Measurements from ENCODE around the gene ZNF598.
A peak's percentile ranks its signal among the peaks of the same experiment; 100 is the strongest.

ZNF598 gene

DNA sequence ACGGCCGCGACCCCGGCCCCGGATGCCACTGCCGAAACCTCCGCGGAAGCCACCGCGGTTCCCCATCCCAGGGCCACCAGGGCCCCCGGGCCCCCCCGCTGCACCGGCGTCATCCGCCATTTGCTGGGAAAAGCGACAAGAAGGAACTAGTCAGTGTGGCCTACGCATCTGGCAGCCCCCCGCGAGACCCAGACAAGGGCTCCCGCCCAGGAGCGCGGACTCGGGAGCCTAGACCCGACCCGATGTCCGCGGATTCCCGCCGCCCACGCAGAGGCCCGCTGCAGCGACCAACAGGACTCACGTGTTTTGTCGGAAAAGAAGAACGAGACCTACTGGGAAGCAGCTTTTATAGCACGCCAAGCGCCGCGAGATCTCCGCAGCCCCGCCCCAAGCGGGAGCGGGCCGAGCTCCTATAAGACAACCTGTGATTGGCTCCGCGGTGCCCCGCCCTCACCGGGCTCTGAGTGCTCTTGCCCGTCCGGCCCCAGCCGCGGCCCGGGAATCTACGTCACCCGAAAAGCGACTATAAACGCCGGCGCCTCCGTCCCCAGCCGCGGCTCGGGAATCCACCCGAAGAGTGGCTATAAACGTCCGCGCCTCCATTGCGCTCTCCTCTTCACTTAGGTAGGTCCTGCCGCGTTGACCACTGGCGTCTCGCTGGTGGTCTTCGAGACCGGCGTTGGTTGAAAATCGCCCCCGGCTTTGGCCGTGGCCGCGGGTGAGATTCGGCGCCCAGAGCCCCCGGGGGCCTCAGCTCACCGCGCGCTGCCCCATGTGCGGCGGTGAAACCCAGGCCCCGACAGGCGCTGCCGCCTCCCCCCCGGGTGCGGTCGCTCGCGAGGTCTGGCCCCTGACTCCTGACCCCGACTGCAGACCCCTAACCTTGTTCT is 44.9 kb downstream of the ZNF598 start, which contains the start of gene RPS2 (continued):
- TF ChIP-seq, protein P1, sequence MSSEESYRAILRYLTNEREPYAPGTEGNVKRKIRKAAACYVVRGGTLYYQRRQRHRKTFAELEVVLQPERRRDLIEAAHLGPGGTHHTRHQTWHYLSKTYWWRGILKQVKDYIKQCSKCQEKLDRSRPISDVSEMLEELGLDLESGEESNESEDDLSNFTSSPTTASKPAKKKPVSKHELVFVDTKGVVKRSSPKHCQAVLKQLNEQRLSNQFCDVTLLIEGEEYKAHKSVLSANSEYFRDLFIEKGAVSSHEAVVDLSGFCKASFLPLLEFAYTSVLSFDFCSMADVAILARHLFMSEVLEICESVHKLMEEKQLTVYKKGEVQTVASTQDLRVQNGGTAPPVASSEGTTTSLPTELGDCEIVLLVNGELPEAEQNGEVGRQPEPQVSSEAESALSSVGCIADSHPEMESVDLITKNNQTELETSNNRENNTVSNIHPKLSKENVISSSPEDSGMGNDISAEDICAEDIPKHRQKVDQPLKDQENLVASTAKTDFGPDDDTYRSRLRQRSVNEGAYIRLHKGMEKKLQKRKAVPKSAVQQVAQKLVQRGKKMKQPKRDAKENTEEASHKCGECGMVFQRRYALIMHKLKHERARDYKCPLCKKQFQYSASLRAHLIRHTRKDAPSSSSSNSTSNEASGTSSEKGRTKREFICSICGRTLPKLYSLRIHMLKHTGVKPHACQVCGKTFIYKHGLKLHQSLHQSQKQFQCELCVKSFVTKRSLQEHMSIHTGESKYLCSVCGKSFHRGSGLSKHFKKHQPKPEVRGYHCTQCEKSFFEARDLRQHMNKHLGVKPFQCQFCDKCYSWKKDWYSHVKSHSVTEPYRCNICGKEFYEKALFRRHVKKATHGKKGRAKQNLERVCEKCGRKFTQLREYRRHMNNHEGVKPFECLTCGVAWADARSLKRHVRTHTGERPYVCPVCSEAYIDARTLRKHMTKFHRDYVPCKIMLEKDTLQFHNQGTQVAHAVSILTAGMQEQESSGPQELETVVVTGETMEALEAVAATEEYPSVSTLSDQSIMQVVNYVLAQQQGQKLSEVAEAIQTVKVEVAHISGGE (tag by site-specific recombination; conservative IDR thresholded peaks at IDR 0.05; ENCODE audit: low read depth), result peak; percentile 47
- TF ChIP-seq KLF16 (tag by site-specific recombination; IDR thresholded peaks at IDR 0.05), result peak; percentile 87
- TF ChIP-seq ZBTB7A (tag by site-specific recombination; IDR thresholded peaks at IDR 0.05; ENCODE audit: low read depth), result peak; percentile 74; the same call in 1 of the 2 replicates
- TF ChIP-seq, protein P2, sequence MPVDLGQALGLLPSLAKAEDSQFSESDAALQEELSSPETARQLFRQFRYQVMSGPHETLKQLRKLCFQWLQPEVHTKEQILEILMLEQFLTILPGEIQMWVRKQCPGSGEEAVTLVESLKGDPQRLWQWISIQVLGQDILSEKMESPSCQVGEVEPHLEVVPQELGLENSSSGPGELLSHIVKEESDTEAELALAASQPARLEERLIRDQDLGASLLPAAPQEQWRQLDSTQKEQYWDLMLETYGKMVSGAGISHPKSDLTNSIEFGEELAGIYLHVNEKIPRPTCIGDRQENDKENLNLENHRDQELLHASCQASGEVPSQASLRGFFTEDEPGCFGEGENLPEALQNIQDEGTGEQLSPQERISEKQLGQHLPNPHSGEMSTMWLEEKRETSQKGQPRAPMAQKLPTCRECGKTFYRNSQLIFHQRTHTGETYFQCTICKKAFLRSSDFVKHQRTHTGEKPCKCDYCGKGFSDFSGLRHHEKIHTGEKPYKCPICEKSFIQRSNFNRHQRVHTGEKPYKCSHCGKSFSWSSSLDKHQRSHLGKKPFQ (tag by site-specific recombination; IDR thresholded peaks at IDR 0.05), result 0 out of 2 replicates have a peak, but pooled peaks have one; percentile 12
- no peak for TF ChIP-seq ZNF530 (tag by site-specific recombination; IDR thresholded peaks at IDR 0.05; ENCODE audit: low read depth)
- TF ChIP-seq, protein P3, sequence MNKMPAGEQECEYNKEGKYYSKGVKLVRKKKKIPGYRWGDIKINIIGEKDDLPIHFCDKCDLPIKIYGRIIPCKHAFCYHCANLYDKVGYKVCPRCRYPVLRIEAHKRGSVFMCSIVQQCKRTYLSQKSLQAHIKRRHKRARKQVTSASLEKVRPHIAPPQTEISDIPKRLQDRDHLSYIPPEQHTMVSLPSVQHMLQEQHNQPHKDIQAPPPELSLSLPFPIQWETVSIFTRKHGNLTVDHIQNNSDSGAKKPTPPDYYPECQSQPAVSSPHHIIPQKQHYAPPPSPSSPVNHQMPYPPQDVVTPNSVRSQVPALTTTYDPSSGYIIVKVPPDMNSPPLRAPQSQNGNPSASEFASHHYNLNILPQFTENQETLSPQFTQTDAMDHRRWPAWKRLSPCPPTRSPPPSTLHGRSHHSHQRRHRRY (tag by site-specific recombination; IDR thresholded peaks at IDR 0.05), result 0 out of 2 replicates have a peak, but pooled peaks have one; percentile 43
- peak; percentile 83; the same call in 1 of the 2 replicates for TF ChIP-seq ZNF391 (tag by site-specific recombination; IDR thresholded peaks at IDR 0.05; ENCODE audit: borderline replicate concordance, low read depth)
- TF ChIP-seq YY2 (tag by site-specific recombination; IDR thresholded peaks at IDR 0.05), result peak; percentile 77
- peak; percentile 94 for TF ChIP-seq SP3 (tag by site-specific recombination; IDR thresholded peaks at IDR 0.05)
- TF ChIP-seq, protein P4, sequence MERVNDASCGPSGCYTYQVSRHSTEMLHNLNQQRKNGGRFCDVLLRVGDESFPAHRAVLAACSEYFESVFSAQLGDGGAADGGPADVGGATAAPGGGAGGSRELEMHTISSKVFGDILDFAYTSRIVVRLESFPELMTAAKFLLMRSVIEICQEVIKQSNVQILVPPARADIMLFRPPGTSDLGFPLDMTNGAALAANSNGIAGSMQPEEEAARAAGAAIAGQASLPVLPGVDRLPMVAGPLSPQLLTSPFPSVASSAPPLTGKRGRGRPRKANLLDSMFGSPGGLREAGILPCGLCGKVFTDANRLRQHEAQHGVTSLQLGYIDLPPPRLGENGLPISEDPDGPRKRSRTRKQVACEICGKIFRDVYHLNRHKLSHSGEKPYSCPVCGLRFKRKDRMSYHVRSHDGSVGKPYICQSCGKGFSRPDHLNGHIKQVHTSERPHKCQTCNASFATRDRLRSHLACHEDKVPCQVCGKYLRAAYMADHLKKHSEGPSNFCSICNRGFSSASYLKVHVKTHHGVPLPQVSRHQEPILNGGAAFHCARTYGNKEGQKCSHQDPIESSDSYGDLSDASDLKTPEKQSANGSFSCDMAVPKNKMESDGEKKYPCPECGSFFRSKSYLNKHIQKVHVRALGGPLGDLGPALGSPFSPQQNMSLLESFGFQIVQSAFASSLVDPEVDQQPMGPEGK (tag by site-specific recombination; IDR thresholded peaks at IDR 0.05), result peak; percentile 70
- TF ChIP-seq, protein P5, sequence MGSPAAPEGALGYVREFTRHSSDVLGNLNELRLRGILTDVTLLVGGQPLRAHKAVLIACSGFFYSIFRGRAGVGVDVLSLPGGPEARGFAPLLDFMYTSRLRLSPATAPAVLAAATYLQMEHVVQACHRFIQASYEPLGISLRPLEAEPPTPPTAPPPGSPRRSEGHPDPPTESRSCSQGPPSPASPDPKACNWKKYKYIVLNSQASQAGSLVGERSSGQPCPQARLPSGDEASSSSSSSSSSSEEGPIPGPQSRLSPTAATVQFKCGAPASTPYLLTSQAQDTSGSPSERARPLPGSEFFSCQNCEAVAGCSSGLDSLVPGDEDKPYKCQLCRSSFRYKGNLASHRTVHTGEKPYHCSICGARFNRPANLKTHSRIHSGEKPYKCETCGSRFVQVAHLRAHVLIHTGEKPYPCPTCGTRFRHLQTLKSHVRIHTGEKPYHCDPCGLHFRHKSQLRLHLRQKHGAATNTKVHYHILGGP (tag by site-specific recombination; IDR thresholded peaks at IDR 0.05), result no peak
- no peak for TF ChIP-seq ZNF132 (tag by site-specific recombination; IDR thresholded peaks at IDR 0.05; ENCODE audit: borderline replicate concordance)
- peak; percentile 93 for TF ChIP-seq ZFHX2 (tag by site-specific recombination; conservative IDR thresholded peaks at IDR 0.05)
- no peak for TF ChIP-seq ZNF558 (tag by site-specific recombination; IDR thresholded peaks at IDR 0.05)
- TF ChIP-seq ZBTB8A (tag by site-specific recombination; IDR thresholded peaks at IDR 0.05), result peak; percentile 46; the same call in 1 of the 2 replicates
- TF ChIP-seq ZSCAN23 (tag by site-specific recombination; IDR thresholded peaks at IDR 0.05), result no peak
- no peak for TF ChIP-seq ZNF621 (tag by site-specific recombination; IDR thresholded peaks at IDR 0.05)
- no peak for TF ChIP-seq ZNF473 (tag by site-specific recombination; IDR thresholded peaks at IDR 0.05)
- TF ChIP-seq HOXA7 (CRISPR knock-in tag; IDR thresholded peaks at IDR 0.05; ENCODE audit: borderline replicate concordance), result no peak
- TF ChIP-seq ZNF24 (tag by site-specific recombination; IDR thresholded peaks at IDR 0.05), result 0 out of 2 replicates have a peak, but pooled peaks have one; percentile 45
- TF ChIP-seq, protein P6, sequence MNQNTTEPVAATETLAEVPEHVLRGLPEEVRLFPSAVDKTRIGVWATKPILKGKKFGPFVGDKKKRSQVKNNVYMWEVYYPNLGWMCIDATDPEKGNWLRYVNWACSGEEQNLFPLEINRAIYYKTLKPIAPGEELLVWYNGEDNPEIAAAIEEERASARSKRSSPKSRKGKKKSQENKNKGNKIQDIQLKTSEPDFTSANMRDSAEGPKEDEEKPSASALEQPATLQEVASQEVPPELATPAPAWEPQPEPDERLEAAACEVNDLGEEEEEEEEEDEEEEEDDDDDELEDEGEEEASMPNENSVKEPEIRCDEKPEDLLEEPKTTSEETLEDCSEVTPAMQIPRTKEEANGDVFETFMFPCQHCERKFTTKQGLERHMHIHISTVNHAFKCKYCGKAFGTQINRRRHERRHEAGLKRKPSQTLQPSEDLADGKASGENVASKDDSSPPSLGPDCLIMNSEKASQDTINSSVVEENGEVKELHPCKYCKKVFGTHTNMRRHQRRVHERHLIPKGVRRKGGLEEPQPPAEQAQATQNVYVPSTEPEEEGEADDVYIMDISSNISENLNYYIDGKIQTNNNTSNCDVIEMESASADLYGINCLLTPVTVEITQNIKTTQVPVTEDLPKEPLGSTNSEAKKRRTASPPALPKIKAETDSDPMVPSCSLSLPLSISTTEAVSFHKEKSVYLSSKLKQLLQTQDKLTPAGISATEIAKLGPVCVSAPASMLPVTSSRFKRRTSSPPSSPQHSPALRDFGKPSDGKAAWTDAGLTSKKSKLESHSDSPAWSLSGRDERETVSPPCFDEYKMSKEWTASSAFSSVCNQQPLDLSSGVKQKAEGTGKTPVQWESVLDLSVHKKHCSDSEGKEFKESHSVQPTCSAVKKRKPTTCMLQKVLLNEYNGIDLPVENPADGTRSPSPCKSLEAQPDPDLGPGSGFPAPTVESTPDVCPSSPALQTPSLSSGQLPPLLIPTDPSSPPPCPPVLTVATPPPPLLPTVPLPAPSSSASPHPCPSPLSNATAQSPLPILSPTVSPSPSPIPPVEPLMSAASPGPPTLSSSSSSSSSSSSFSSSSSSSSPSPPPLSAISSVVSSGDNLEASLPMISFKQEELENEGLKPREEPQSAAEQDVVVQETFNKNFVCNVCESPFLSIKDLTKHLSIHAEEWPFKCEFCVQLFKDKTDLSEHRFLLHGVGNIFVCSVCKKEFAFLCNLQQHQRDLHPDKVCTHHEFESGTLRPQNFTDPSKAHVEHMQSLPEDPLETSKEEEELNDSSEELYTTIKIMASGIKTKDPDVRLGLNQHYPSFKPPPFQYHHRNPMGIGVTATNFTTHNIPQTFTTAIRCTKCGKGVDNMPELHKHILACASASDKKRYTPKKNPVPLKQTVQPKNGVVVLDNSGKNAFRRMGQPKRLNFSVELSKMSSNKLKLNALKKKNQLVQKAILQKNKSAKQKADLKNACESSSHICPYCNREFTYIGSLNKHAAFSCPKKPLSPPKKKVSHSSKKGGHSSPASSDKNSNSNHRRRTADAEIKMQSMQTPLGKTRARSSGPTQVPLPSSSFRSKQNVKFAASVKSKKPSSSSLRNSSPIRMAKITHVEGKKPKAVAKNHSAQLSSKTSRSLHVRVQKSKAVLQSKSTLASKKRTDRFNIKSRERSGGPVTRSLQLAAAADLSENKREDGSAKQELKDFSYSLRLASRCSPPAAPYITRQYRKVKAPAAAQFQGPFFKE (tag by site-specific recombination; IDR thresholded peaks at IDR 0.05; ENCODE audit: borderline replicate concordance), result no peak
- TF ChIP-seq ZNF600 (tag by site-specific recombination; IDR thresholded peaks at IDR 0.05), result peak; percentile 25; the same call in 1 of the 2 replicates
